H9 (cell line): ENCODE data around the gene ACR. TPM values are rescaled to one million over a fixed set of nuclear protein-coding genes. Genes with fewer than 3 reads are reported as not detected.

Source experiments
- DNase-seq: peaks from one replicate; pipeline ENCODE4 v3.0.0-alpha.2; 2017
- H2AFZ ChIP-seq: one replicate; pipeline ENCODE4 v1.6.1; 2013; ENCODE audit warnings: mild to moderate bottlenecking, low read length, control low read depth, moderate library complexity
- H2AK5ac ChIP-seq: 2 replicates; pipeline ENCODE4 v1.6.1; 2013; ENCODE audit warnings: low read length, control low read depth, mixed read lengths; ENCODE audit not compliant: insufficient read length
- H2BK120ac ChIP-seq: one replicate; pipeline ENCODE4 v1.6.1; 2013; ENCODE audit warnings: low read depth, mild to moderate bottlenecking, low read length, control low read depth, inconsistent platforms; ENCODE audit not compliant: poor library complexity, severe bottlenecking
- H2BK12ac ChIP-seq: 2 replicates; pipeline ENCODE4 v1.6.1; 2013; ENCODE audit warnings: low read length, control low read depth, mixed read lengths, low read depth; ENCODE audit not compliant: insufficient read length
- H2BK15ac ChIP-seq: 2 replicates; pipeline ENCODE4 v1.6.1; 2013; ENCODE audit warnings: low read depth, low read length, control low read depth
- H2BK20ac ChIP-seq: one replicate; pipeline ENCODE4 v1.6.1; 2013; ENCODE audit warnings: low read depth, mild to moderate bottlenecking, low read length, control low read depth, inconsistent platforms; ENCODE audit not compliant: poor library complexity, severe bottlenecking
- H2BK5ac ChIP-seq: 2 replicates; pipeline ENCODE4 v1.6.1; 2013; ENCODE audit warnings: low read length, control low read depth, mixed read lengths; ENCODE audit not compliant: insufficient read length
- H3K14ac ChIP-seq: 2 replicates; pipeline ENCODE4 v1.6.1; 2013; ENCODE audit warnings: low read length, control low read depth; ENCODE audit not compliant: insufficient read depth
- H3K18ac ChIP-seq: 2 replicates; pipeline ENCODE4 v1.6.1; 2013; ENCODE audit warnings: low read depth, mild to moderate bottlenecking, mixed read lengths, low read length, control low read depth; ENCODE audit not compliant: insufficient read length
- H3K23ac ChIP-seq: 2 replicates; pipeline ENCODE4 v1.6.1; 2013; ENCODE audit warnings: low read length, control low read depth, mixed read lengths, low read depth; ENCODE audit not compliant: insufficient read length
- H3K23me2 ChIP-seq: 2 replicates; pipeline ENCODE4 v1.6.1; 2013; ENCODE audit warnings: low read depth, mild to moderate bottlenecking, mixed read lengths, low read length, control low read depth; ENCODE audit not compliant: insufficient read length, poor library complexity, severe bottlenecking
- H3K27ac ChIP-seq: 2 replicates; pipeline ENCODE4 v1.5.1; 2013; ENCODE audit warnings: low read length, control low read depth, mixed read lengths, low read depth; ENCODE audit not compliant: insufficient read length
- H3K27me3 ChIP-seq: 2 replicates; pipeline ENCODE4 v1.6.1; 2013; ENCODE audit warnings: low read length, control low read depth, inconsistent platforms; ENCODE audit not compliant: insufficient read depth
- H3K4ac ChIP-seq: 2 replicates; pipeline ENCODE4 v1.6.1; 2013; ENCODE audit warnings: low read depth, mild to moderate bottlenecking, control low read depth, inconsistent platforms, low read length, moderate library complexity
- H3K4me1 ChIP-seq: 2 replicates; pipeline ENCODE4 v1.6.1; 2013; ENCODE audit warnings: low read length, control low read depth, inconsistent platforms; ENCODE audit not compliant: insufficient read depth
- H3K4me2 ChIP-seq: 2 replicates; pipeline ENCODE4 v1.6.1; 2013; ENCODE audit warnings: low read length, control low read depth, mixed read lengths; ENCODE audit not compliant: insufficient read length, insufficient read depth
- H3K56ac ChIP-seq: 2 replicates; pipeline ENCODE4 v1.6.1; 2013; ENCODE audit warnings: low read depth, mild to moderate bottlenecking, mixed read lengths, low read length, control low read depth; ENCODE audit not compliant: insufficient read length
- H3K79me1 ChIP-seq: 2 replicates; pipeline ENCODE4 v1.6.1; 2013; ENCODE audit warnings: low read depth, mild to moderate bottlenecking, moderate library complexity, low read length, control low read depth, inconsistent platforms; ENCODE audit not compliant: insufficient read depth, poor library complexity, severe bottlenecking
- H3K79me2 ChIP-seq: 2 replicates; pipeline ENCODE4 v1.6.1; 2013; ENCODE audit warnings: low read length, control low read depth, inconsistent platforms; ENCODE audit not compliant: insufficient read depth
- H3K9ac ChIP-seq: 2 replicates; pipeline ENCODE4 v1.6.1; 2013; ENCODE audit warnings: low read length, control low read depth, mixed read lengths; ENCODE audit not compliant: insufficient read length; ENCODE audit errors: extremely low read depth
- H3K9me3 ChIP-seq: one replicate; pipeline ENCODE4 v1.6.1; 2013; ENCODE audit warnings: low read depth, low read length, inconsistent platforms; ENCODE audit not compliant: control insufficient read depth
- H3T11ph ChIP-seq: one replicate; pipeline ENCODE4 v1.6.1; 2013; ENCODE audit warnings: mild to moderate bottlenecking, low read length, control low read depth, inconsistent platforms
- H4K20me1 ChIP-seq: one replicate; pipeline ENCODE4 v1.6.1; 2013; ENCODE audit not compliant: control insufficient read depth, insufficient read length, insufficient read depth
- H4K5ac ChIP-seq: 2 replicates; pipeline ENCODE4 v1.6.1; 2013; ENCODE audit warnings: low read depth, mild to moderate bottlenecking, mixed read lengths, low read length, control low read depth; ENCODE audit not compliant: insufficient read length
- H4K8ac ChIP-seq: replicated peaks from 2 replicates; pipeline ENCODE4 v1.6.1; 2013; ENCODE audit warnings: low read length, control low read depth, mixed read lengths, low read depth; ENCODE audit not compliant: insufficient read length
- H4K91ac ChIP-seq: 2 replicates; pipeline ENCODE4 v1.6.1; 2013; ENCODE audit warnings: low read depth, mild to moderate bottlenecking, moderate library complexity, mixed read lengths, low read length, control low read depth; ENCODE audit not compliant: insufficient read length
- H3K27ac Mint-ChIP-seq, 3 experiments: 2 replicates in 2 of 3; 3 replicates in 1 of 3; pipeline ENCODE4 v1.8.0; 2020 to 2021; ENCODE audit warnings: mixed read lengths in 3 of 3, mild to moderate bottlenecking in 1 of 3, moderate library complexity in 1 of 3
- H3K27me3 Mint-ChIP-seq: 2 replicates; pipeline ENCODE4 v1.8.0; 2021; ENCODE audit warnings: low read depth, mild to moderate bottlenecking, moderate library complexity, mixed read lengths
- H3K36me3 Mint-ChIP-seq, 3 experiments: 2 replicates in 2 of 3; 3 replicates in 1 of 3; pipeline ENCODE4 v1.8.0; 2020 to 2021; ENCODE audit warnings: low read depth in 3 of 3, mixed read lengths in 3 of 3; ENCODE audit not compliant: insufficient read depth in 1 of 3
- H3K4me1 Mint-ChIP-seq, 2 experiments: 2 replicates each; pipeline ENCODE4 v1.8.0; 2020; ENCODE audit warnings: mixed read lengths in 2 of 2
- H3K4me3 Mint-ChIP-seq, 2 experiments: 2 replicates in 1 of 2; 3 replicates in 1 of 2; pipeline ENCODE4 v1.8.0; 2020 to 2021; ENCODE audit warnings: mild to moderate bottlenecking in 2 of 2, mixed read lengths in 2 of 2, moderate library complexity in 1 of 2
- H3K9me3 Mint-ChIP-seq, 2 experiments: 2 replicates in 1 of 2; 3 replicates in 1 of 2; pipeline ENCODE4 v1.8.0; 2020; ENCODE audit warnings: mild to moderate bottlenecking in 2 of 2, mixed read lengths in 2 of 2, moderate library complexity in 1 of 2
- CTCF ChIP-seq: fragments of 200-600 bp; sonication (generic); conservative IDR thresholded peaks from 3 replicates; pipeline ENCODE4 v1.8.0; 2021; ENCODE audit warnings: antibody characterized with exemption, mild to moderate bottlenecking
- WGBS: extraction: QIAGEN DNeasy Blood & Tissue Kit; methylation state at CpG from one replicate; pipeline ENCODE4 v1.1.7; 2013; ENCODE audit warnings: missing lambda C conversion rate, low lambda C conversion rate, mixed read lengths; ENCODE audit not compliant: insufficient read length; ENCODE audit errors: extremely low coverage; 5-methylcytosine and 5-hydroxymethylcytosine counted together
- total RNA-seq: library from RNA; stranded (reverse); gene quantifications from 2 replicates; pipeline ENCODE4 v1.2.1, GENCODE V29; 2021

The ACR gene
- total RNA-seq, 1 experiment from 2014 or later, result 0.35 TPM

GRCh38 chr22:50703726-50704509 lies 34.1 kb upstream of the ACR start:
- Histone ChIP-seq H3K4me2 (no peak overlapping the region), H3K79me1 (no peaks in the 10 kb centered on the region), H3T11ph (no peak overlapping the region), H3K27me3 (no peaks in the 10 kb centered on the region), H2BK5ac (no peak overlapping the region), H2BK15ac (no peak overlapping the region), H3K56ac (no peak overlapping the region), H3K23me2 (no peaks in the 10 kb centered on the region), H4K8ac (no peak overlapping the region), H3K9me3 (no peaks in the 10 kb centered on the region), H3K18ac (no peak overlapping the region), H4K91ac (no peak overlapping the region), H2BK12ac (no peak overlapping the region), H3K9ac (no peak overlapping the region), H2BK120ac (no peak overlapping the region), H4K5ac (no peak overlapping the region), H3K23ac (no peak overlapping the region), H3K27ac (no peak overlapping the region), H3K79me2 (no peaks in the 10 kb centered on the region), H2BK20ac (no peak overlapping the region), H3K4ac (no peak overlapping the region), H2AK5ac (no peak overlapping the region), H4K20me1 (no peaks in the 10 kb centered on the region), H2AFZ (no peak overlapping the region), H3K14ac (no peak overlapping the region), H3K4me1 (no peaks in the 10 kb centered on the region)
- Mint-ChIP-seq H3K27ac (no peak overlapping the region), H3K4me3 (no peak overlapping the region; a peak in 1 of 5 replicates), H3K27me3 (peaks cover 15% of the 10 kb centered on the region), H3K9me3 (no peaks in the 10 kb centered on the region), H3K4me1 (peaks cover 6 to 20% of the 10 kb centered on the region in 2 experiments), H3K36me3 (peaks cover 0 to 14% (median 1%) of the 10 kb centered on the region in 3 experiments; a peak in 4 of 7 replicates)
- no CpG with 5 or more reads among the region's 36 CpGs for WGBS
- TF ChIP-seq CTCF, result no peak
- no peak for DNase-seq
